Ishikawa (cell line): Measurements from ENCODE around the gene MGP.

Source experiments
- CEBPB ChIP-seq: IDR thresholded peaks from 2 replicates; pipeline ENCODE4 v1.6.1; 2012
- CREB1 ChIP-seq: IDR thresholded peaks from 2 replicates; pipeline ENCODE4 v1.6.1; 2012; ENCODE audit warnings: low read depth
- EGR1 ChIP-seq: IDR thresholded peaks from 2 replicates; pipeline ENCODE4 v1.6.1; 2012
- EP300 ChIP-seq: IDR thresholded peaks from 2 replicates; pipeline ENCODE4 v1.6.1; 2012; ENCODE audit warnings: borderline replicate concordance
- FOXM1 ChIP-seq: IDR thresholded peaks from 2 replicates; pipeline ENCODE4 v1.6.1; 2012; ENCODE audit warnings: low read depth, borderline replicate concordance
- MAX ChIP-seq: IDR thresholded peaks from 2 replicates; pipeline ENCODE4 v1.6.1; 2012
- NFIC ChIP-seq: IDR thresholded peaks from 2 replicates; pipeline ENCODE4 v1.6.1; 2012
- RAD21 ChIP-seq: IDR thresholded peaks from 2 replicates; pipeline ENCODE4 v1.6.1; 2012; ENCODE audit warnings: low read depth
- TAF1 ChIP-seq: IDR thresholded peaks from 2 replicates; pipeline ENCODE4 v1.6.1; 2012; ENCODE audit warnings: low read depth, mild to moderate bottlenecking
- TCF12 ChIP-seq: IDR thresholded peaks from 2 replicates; pipeline ENCODE4 v1.6.1; 2012; ENCODE audit warnings: low read depth
- TEAD4 ChIP-seq: IDR thresholded peaks from 2 replicates; pipeline ENCODE4 v1.6.1; 2012
- YY1 ChIP-seq: IDR thresholded peaks from 2 replicates; pipeline ENCODE4 v1.6.1; 2012; ENCODE audit warnings: low read depth
- ZBTB7A ChIP-seq: IDR thresholded peaks from 2 replicates; pipeline ENCODE4 v1.6.1; 2012; ENCODE audit warnings: low read depth
- TF ChIP-seq, protein P1 (sequence below): IDR thresholded peaks from 2 replicates; pipeline ENCODE4 v1.6.1; 2012
- TF ChIP-seq, protein P2 (sequence below): IDR thresholded peaks from 2 replicates; pipeline ENCODE4 v1.6.1; 2012; ENCODE audit warnings: low read depth, mild to moderate bottlenecking

Gene MGP

DNA sequence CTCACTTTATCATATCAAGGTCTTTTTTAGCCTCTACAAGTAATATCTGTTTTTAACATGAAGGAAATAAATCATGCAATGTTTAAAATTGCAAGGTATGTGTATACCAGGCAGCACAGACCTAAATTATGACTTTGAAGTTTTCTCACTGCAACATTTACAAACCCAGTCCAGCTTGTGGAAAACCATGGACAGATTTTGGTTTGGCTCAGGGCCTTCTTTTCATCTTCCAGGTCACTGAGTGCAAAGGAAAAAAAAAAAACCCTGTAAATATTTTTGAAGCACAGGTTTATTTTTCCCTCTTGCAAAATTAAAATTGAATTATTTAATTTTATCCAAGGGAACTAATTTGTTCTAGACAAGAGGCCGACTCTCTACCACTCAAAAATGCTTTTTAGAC lies 13.8 kb downstream of the MGP start:
- TF ChIP-seq FOXM1 = no peak
- no peak for TF ChIP-seq TAF1
- TF ChIP-seq TEAD4 = no peak
- no peak for TF ChIP-seq RAD21
- TF ChIP-seq EP300 = no peak
- TF ChIP-seq ZBTB7A = no peak
- no peak for TF ChIP-seq YY1

DNA sequence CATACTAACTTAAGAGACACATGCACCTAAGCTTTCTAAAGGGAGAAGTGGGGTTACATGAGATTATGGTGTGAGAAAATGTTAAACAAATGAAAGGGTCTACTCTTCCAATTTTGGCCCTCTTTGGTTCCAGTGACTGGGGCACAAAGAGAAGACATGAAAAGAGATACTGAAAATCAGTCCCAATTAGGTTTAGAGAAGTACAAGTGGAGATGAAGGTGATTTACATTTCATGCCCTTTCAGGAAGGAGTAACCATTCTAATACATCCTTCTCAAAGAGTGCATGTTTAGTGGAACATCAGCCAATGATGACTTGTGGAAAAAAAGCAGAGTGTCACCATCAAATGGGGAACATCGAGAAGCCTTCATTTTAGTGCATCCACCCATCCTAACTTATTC lies 14.4 kb downstream of the MGP start:
- TF ChIP-seq CREB1 (no peak), FOXM1 (no peak), CEBPB (no peak), TAF1 (no peak)

DNA sequence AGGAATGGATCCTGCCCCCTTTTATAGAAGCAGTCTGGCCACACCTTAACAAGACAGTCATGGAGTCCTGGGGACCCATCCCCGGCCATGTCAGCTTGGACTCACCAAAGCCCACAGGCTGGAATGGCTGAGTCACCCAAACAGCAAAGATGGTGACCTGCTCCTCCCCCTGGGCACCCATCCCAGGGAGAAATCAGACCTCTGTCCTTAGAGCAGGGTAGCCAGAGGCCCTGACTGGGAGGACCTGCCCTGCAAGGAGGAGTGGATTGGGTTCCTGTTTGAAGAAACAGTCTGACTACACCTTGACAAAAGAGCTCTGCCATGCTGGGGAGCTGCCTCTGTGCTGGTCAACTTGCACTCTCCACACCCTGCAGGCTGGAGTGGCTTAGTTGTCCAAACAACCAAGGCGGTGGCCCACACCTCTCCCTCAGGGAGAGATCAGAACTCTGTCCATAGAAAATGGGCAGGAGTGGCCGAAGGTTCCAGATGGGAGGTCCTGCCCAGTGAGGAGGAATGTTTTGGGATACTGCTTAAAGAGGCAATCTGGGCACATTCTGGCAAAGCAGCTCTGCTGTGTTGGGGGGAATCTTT lies 16.6 kb downstream of the MGP start:
- TF ChIP-seq RAD21 (no peak), TCF12 (no peak)

DNA sequence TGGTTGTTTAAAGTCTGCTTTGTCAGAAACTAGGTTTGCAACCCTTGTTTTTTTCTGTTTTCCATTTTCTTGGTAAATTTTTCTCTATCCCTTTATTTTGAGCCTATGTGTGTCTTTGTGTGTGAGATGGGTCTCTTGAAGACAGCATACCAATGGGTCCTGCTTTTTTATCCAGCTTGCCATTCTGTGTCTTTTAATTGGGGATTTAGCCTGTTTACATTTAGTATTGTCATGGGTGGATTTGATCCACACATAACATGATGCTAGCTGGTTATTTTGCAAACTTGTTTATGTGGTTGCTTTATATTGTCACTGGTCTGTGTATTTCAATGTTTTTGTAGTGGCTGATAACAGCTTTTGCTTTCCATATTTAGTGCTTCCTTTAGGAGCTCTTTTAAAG lies 25.2 kb downstream of the MGP start:
- no peak for TF ChIP-seq ZBTB7A
- no peak for TF ChIP-seq TCF12
- no peak for TF ChIP-seq CREB1
- TF ChIP-seq, protein P1, sequence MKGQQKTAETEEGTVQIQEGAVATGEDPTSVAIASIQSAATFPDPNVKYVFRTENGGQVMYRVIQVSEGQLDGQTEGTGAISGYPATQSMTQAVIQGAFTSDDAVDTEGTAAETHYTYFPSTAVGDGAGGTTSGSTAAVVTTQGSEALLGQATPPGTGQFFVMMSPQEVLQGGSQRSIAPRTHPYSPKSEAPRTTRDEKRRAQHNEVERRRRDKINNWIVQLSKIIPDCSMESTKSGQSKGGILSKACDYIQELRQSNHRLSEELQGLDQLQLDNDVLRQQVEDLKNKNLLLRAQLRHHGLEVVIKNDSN = no peak
- no peak for TF ChIP-seq CEBPB
- no peak for TF ChIP-seq EP300
- TF ChIP-seq TAF1 = no peak
- no peak for TF ChIP-seq FOXM1
- no peak for TF ChIP-seq EGR1
- TF ChIP-seq RAD21 = no peak
- no peak for TF ChIP-seq TEAD4
- no peak for TF ChIP-seq YY1
- TF ChIP-seq, protein P2, sequence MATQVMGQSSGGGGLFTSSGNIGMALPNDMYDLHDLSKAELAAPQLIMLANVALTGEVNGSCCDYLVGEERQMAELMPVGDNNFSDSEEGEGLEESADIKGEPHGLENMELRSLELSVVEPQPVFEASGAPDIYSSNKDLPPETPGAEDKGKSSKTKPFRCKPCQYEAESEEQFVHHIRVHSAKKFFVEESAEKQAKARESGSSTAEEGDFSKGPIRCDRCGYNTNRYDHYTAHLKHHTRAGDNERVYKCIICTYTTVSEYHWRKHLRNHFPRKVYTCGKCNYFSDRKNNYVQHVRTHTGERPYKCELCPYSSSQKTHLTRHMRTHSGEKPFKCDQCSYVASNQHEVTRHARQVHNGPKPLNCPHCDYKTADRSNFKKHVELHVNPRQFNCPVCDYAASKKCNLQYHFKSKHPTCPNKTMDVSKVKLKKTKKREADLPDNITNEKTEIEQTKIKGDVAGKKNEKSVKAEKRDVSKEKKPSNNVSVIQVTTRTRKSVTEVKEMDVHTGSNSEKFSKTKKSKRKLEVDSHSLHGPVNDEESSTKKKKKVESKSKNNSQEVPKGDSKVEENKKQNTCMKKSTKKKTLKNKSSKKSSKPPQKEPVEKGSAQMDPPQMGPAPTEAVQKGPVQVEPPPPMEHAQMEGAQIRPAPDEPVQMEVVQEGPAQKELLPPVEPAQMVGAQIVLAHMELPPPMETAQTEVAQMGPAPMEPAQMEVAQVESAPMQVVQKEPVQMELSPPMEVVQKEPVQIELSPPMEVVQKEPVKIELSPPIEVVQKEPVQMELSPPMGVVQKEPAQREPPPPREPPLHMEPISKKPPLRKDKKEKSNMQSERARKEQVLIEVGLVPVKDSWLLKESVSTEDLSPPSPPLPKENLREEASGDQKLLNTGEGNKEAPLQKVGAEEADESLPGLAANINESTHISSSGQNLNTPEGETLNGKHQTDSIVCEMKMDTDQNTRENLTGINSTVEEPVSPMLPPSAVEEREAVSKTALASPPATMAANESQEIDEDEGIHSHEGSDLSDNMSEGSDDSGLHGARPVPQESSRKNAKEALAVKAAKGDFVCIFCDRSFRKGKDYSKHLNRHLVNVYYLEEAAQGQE = no peak
- no peak for TF ChIP-seq NFIC
- TF ChIP-seq MAX = no peak

- no peak for TF ChIP-seq FOXM1
- TF ChIP-seq NFIC = no peak
These were observed 27.1 kb downstream of the MGP start for GRCh38 chr12:14858513-14858912.

- TF ChIP-seq EGR1 (no peak), RAD21 (no peak), CREB1 (no peak), NFIC (no peak), TAF1 (no peak), CEBPB (no peak), ZBTB7A (no peak), MAX (no peak), TCF12 (no peak), FOXM1 (no peak), EP300 (no peak), YY1 (no peak), TEAD4 (no peak)
- TF ChIP-seq, protein P1 = no peak
- TF ChIP-seq, protein P2 = no peak
These were observed 31.0 kb downstream of the MGP start for GRCh38 chr12:14854586-14855183.

GRCh38 chr12:14853961-14854360 lies 31.7 kb downstream of the MGP start:
- TF ChIP-seq YY1 (no peak), FOXM1 (no peak), NFIC (no peak), TAF1 (no peak), TEAD4 (no peak), ZBTB7A (no peak), MAX (no peak), CEBPB (no peak), EGR1 (no peak), CREB1 (no peak), RAD21 (no peak), TCF12 (no peak), EP300 (no peak)
- TF ChIP-seq, protein P1 = no peak
- TF ChIP-seq, protein P2 = no peak
